HG02840 (cell line): Measurements from ENCODE around the gene AKAIN1.

Experiments
- ATAC-seq: cut with Tn5 transposase; IDR thresholded peaks from one replicate; pipeline ENCODE4 v1.9.1; 2021; ENCODE audit warnings: mild to moderate bottlenecking, moderate library complexity, moderate number of reproducible peaks; ENCODE audit not compliant: unreplicated experiment, low FRiP score

The AKAIN1 gene

GRCh38 chr18:5197032-5197434, at the start of gene AKAIN1:
TSS of gene AKAIN1 (minus strand) at chr18:5197257. CDS start at chr18:5197053, 204 bp downstream.
- no peak for ATAC-seq

- no peak for ATAC-seq
Observed at GRCh38 chr18:5244941-5245340, 47.9 kb upstream of the AKAIN1 start.

- no peak for ATAC-seq
Observed at GRCh38 chr18:5239447-5239846, 42.4 kb upstream of the AKAIN1 start.

- ATAC-seq: peak; percentile 45
Observed at GRCh38 chr18:5238371-5238976, 41.4 kb upstream of the AKAIN1 start.

GRCh38 chr18:5237723-5238370, 40.8 kb upstream of the AKAIN1 start:
- ATAC-seq: peak; percentile 91

- peak; percentile 39 for ATAC-seq
Observed at GRCh38 chr18:5237083-5237722, 40.1 kb upstream of the AKAIN1 start.

- ATAC-seq: no peak
Observed at GRCh38 chr18:5214583-5215351, 17.7 kb upstream of the AKAIN1 start.

- ATAC-seq: no peak
Observed at GRCh38 chr18:5207471-5208150, 10.6 kb upstream of the AKAIN1 start.

- no peak for ATAC-seq
Observed at GRCh38 chr18:5198311-5198710, 1.3 kb upstream of the AKAIN1 start.

GRCh38 chr18:5197461-5197860, 404 bp upstream of the AKAIN1 start:
- no peak for ATAC-seq

- no peak for ATAC-seq
Observed at GRCh38 chr18:5196253-5197031, 615 bp downstream of the AKAIN1 start.

GRCh38 chr18:5195656-5196055, 1.4 kb downstream of the AKAIN1 start:
- ATAC-seq: no peak

GRCh38 chr18:5180254-5180653, 16.8 kb downstream of the AKAIN1 start:
- no peak for ATAC-seq

GRCh38 chr18:5178519-5178918, 18.5 kb downstream of the AKAIN1 start:
- ATAC-seq: no peak

- no peak for ATAC-seq
Observed at GRCh38 chr18:5175378-5175777, 21.7 kb downstream of the AKAIN1 start.

- ATAC-seq: no peak
Observed at GRCh38 chr18:5173646-5174045, 23.4 kb downstream of the AKAIN1 start.

- no peak for ATAC-seq
Observed at GRCh38 chr18:5173236-5173635, 23.8 kb downstream of the AKAIN1 start.

- ATAC-seq: no peak
Observed at GRCh38 chr18:5167831-5168230, 29.2 kb downstream of the AKAIN1 start.

- no peak for ATAC-seq
Observed at GRCh38 chr18:5166606-5167280, 30.3 kb downstream of the AKAIN1 start.
